Measurements from ENCODE around the gene CTXND1. TPM values are rescaled to one million over a fixed set of nuclear protein-coding genes. Genes with fewer than 3 reads are reported as not detected.

The CTXND1 gene
- total RNA-seq, 1 experiment from 2014 or later: not detected

- Mint-ChIP-seq H3K27me3 (ENCODE audit: low read depth) (no peaks in the 10 kb centered on the region), H3K36me3 (ENCODE audit: insufficient read depth in 1 of 3, low read depth in 3 of 3) (peaks cover 11 to 36% (median 13%) of the 10 kb centered on the region in 3 experiments), H3K9me3 (no peaks in the 10 kb centered on the region), H3K27ac (no peak overlapping the region; a peak in 3 of 7 replicates), H3K4me1 (peaks cover 6 to 9% of the 10 kb centered on the region in 2 experiments; a peak in 3 of 4 replicates), H3K4me3 (no peak overlapping the region)
- Histone ChIP-seq H2BK20ac (ENCODE audit: low read depth, low read length, poor library complexity, severe bottlenecking) (no peak overlapping the region), H2BK120ac (ENCODE audit: low read depth, low read length, poor library complexity, severe bottlenecking) (no peak overlapping the region), H3K9ac (ENCODE audit: extremely low read depth, insufficient read length, low read length) (no peak overlapping the region), H3K4me1 (ENCODE audit: insufficient read depth, low read length) (no peaks in the 10 kb centered on the region), H4K91ac (ENCODE audit: insufficient read length, low read depth, low read length) (no peak overlapping the region), H3T11ph (ENCODE audit: low read length) (no peak overlapping the region), H2AK5ac (ENCODE audit: insufficient read length, low read length) (no peak overlapping the region), H3K18ac (ENCODE audit: insufficient read length, low read depth, low read length) (no peak overlapping the region), H3K79me1 (ENCODE audit: insufficient read depth, low read depth, low read length, poor library complexity, severe bottlenecking) (no peaks in the 10 kb centered on the region), H4K20me1 (ENCODE audit: control insufficient read depth, insufficient read depth, insufficient read length) (no peaks in the 10 kb centered on the region), H3K14ac (ENCODE audit: insufficient read depth, low read length) (no peak overlapping the region), H2BK15ac (ENCODE audit: low read depth, low read length) (no peak overlapping the region), H3K4ac (ENCODE audit: low read depth, low read length) (no peak overlapping the region), H3K23ac (ENCODE audit: insufficient read length, low read depth, low read length) (no peak overlapping the region), H2AFZ (ENCODE audit: low read length) (no peak overlapping the region), H3K27me3 (ENCODE audit: insufficient read depth, low read length) (no peaks in the 10 kb centered on the region), H2BK12ac (ENCODE audit: insufficient read length, low read depth, low read length) (no peak overlapping the region), H3K27ac (ENCODE audit: insufficient read length, low read depth, low read length) (no peak overlapping the region), H3K56ac (ENCODE audit: insufficient read length, low read depth, low read length) (no peak overlapping the region), H3K9me3 (ENCODE audit: control insufficient read depth, low read depth, low read length) (no peaks in the 10 kb centered on the region), H2BK5ac (ENCODE audit: insufficient read length, low read length) (no peak overlapping the region), H3K23me2 (ENCODE audit: insufficient read length, low read depth, low read length, poor library complexity, severe bottlenecking) (no peaks in the 10 kb centered on the region), H3K79me2 (ENCODE audit: insufficient read depth, low read length) (no peaks in the 10 kb centered on the region; the same call in 1 of the 2 replicates), H3K4me2 (ENCODE audit: insufficient read depth, insufficient read length, low read length) (no peak overlapping the region), H4K8ac (replicated peaks; ENCODE audit: insufficient read length, low read depth, low read length) (no peak overlapping the region), H4K5ac (ENCODE audit: insufficient read length, low read depth, low read length) (no peak overlapping the region)
- TF ChIP-seq CTCF (conservative IDR thresholded peaks at IDR 0.05): no peak
- no peak for DNase-seq
- no CpG with 5 or more reads among the region's 5 CpGs for WGBS (ENCODE audit: extremely low coverage, insufficient read length, low lambda C conversion rate)
Measured at GRCh38 chr15:80159301-80159700, 92.7 kb downstream of the CTXND1 start.
